ENCODE measurements around the gene SDR42E2. TPM values are rescaled to one million over a fixed set of nuclear protein-coding genes. Genes with fewer than 3 reads are reported as not detected.
"Not testable (repeated sequence)": the region's sequence is repeated elsewhere in the genome, so short reads cannot be mapped to it uniquely, and the experiment has no call there.

SDR42E2 gene
- total RNA-seq, 4 donors from 2014 or later, result not detected

- no peaks in the 10 kb centered on the region for H3K36me3 ChIP-seq
- no peaks in the 10 kb centered on the region for H3K27me3 ChIP-seq
- H3K4me1 ChIP-seq, result no peaks in the 10 kb centered on the region
- no peak overlapping the region for H3K4me3 ChIP-seq
- DNase-seq, result no peak
- H3K27ac ChIP-seq, result no peak overlapping the region
- TF ChIP-seq POLR2A (IDR thresholded peaks at IDR 0.05) (no peak), CTCF (IDR thresholded peaks at IDR 0.05) (no peak)
- no peaks in the 10 kb centered on the region for H3K9me3 ChIP-seq
Observed at GRCh38 chr16:22147853-22148252, 14.5 kb upstream of the SDR42E2 start.

GRCh38 chr16:22151246-22151998 is 10.9 kb upstream of the SDR42E2 start:
- no peaks in the 10 kb centered on the region for H3K9me3 ChIP-seq
- H3K27ac ChIP-seq, result no peak overlapping the region
- no peak overlapping the region for H3K4me3 ChIP-seq
- H3K27me3 ChIP-seq, result no peaks in the 10 kb centered on the region
- H3K36me3 ChIP-seq, result no peaks in the 10 kb centered on the region
- TF ChIP-seq POLR2A (IDR thresholded peaks at IDR 0.05) (no peak), CTCF (IDR thresholded peaks at IDR 0.05) (no peak)
- DNase-seq, result no peak
- H3K4me1 ChIP-seq, result no peaks in the 10 kb centered on the region

- Histone ChIP-seq H3K36me3 (no peaks in the 10 kb centered on the region), H3K9me3 (no peaks in the 10 kb centered on the region)
- TF ChIP-seq CTCF (IDR thresholded peaks at IDR 0.05) (no peak), POLR2A (IDR thresholded peaks at IDR 0.05) (no peak)
Observed at GRCh38 chr16:22152316-22152715, 10.0 kb upstream of the SDR42E2 start.

DNA sequence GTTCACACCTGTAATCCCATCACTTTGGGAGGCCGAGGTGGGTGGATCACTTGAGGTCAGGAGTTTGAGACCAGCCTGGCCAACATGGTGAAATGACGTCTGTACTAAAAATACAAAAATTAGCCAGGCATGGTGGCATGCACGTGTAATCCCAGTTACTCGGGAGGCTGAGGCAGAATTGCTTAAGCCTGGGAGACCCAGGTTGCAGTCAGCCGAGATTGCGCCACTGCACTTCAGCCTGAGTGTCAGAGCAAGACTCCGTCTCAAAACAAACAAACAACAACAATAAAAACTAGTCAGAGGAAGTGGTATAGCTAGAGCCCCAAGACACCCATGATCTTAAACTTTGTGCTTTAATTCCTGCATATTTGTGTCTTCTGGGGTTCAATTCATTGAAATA is 9.2 kb upstream of the SDR42E2 start:
- H3K27me3 ChIP-seq, H3K9me3 ChIP-seq, DNase-seq, H3K4me3 ChIP-seq, H3K27ac ChIP-seq, H3K4me1 ChIP-seq, H3K36me3 ChIP-seq: not testable (repeated sequence)

More at GRCh38 chr16:22152316-22152715, 10.0 kb upstream of the SDR42E2 start:
- Histone ChIP-seq H3K27me3 (no peaks in the 10 kb centered on the region), H3K4me3 (no peak overlapping the region), H3K4me1 (no peaks in the 10 kb centered on the region), H3K27ac (no peak overlapping the region)
- no peak for DNase-seq

- H3K4me1 ChIP-seq, result peaks cover 0 to 5% (median 0%) of the 10 kb centered on the region in 4 donors
- no peak overlapping the region for H3K27ac ChIP-seq
- H3K4me3 ChIP-seq, result no peak overlapping the region
- no peaks in the 10 kb centered on the region for H3K36me3 ChIP-seq
- no peaks in the 10 kb centered on the region for H3K9me3 ChIP-seq
- no peaks in the 10 kb centered on the region for H3K27me3 ChIP-seq
- no peak for DNase-seq
- TF ChIP-seq CTCF (IDR thresholded peaks at IDR 0.05) (no peak), POLR2A (IDR thresholded peaks at IDR 0.05) (no peak)
Observed at GRCh38 chr16:22161401-22161800, 905 bp upstream of the SDR42E2 start.

- peak overlapping the region in 2 of 4 donors; percentile 26 to 32 for H3K4me3 ChIP-seq
- H3K9me3 ChIP-seq, result no peaks in the 10 kb centered on the region
- no peaks in the 10 kb centered on the region for H3K36me3 ChIP-seq
- peaks cover 0 to 5% (median 0%) of the 10 kb centered on the region in 4 donors for H3K4me1 ChIP-seq
- no peaks in the 10 kb centered on the region for H3K27me3 ChIP-seq
- TF ChIP-seq POLR2A (IDR thresholded peaks at IDR 0.05) (no peak), CTCF (IDR thresholded peaks at IDR 0.05) (no peak)
- no peak for DNase-seq
- H3K27ac ChIP-seq, result no peak overlapping the region
Observed at GRCh38 chr16:22162656-22163009, 327 bp downstream of the SDR42E2 start.

Data from Peyer's patch (tissue), 4 donors.